NCI-H2029 (cell line): ENCODE results near the gene CDC45.
A peak's percentile ranks its signal among the peaks of the same experiment; 100 is the strongest.
"Not testable (repeated sequence)": the region's sequence is repeated elsewhere in the genome, so short reads cannot be mapped to it uniquely, and the experiment has no call there.

Source experiments
- DNase-seq: peaks from one replicate; lab custom pipeline; 2025; lab: John Stamatoyannopoulos, UW

CDC45 gene, protein sequence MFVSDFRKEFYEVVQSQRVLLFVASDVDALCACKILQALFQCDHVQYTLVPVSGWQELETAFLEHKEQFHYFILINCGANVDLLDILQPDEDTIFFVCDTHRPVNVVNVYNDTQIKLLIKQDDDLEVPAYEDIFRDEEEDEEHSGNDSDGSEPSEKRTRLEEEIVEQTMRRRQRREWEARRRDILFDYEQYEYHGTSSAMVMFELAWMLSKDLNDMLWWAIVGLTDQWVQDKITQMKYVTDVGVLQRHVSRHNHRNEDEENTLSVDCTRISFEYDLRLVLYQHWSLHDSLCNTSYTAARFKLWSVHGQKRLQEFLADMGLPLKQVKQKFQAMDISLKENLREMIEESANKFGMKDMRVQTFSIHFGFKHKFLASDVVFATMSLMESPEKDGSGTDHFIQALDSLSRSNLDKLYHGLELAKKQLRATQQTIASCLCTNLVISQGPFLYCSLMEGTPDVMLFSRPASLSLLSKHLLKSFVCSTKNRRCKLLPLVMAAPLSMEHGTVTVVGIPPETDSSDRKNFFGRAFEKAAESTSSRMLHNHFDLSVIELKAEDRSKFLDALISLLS

DNA sequence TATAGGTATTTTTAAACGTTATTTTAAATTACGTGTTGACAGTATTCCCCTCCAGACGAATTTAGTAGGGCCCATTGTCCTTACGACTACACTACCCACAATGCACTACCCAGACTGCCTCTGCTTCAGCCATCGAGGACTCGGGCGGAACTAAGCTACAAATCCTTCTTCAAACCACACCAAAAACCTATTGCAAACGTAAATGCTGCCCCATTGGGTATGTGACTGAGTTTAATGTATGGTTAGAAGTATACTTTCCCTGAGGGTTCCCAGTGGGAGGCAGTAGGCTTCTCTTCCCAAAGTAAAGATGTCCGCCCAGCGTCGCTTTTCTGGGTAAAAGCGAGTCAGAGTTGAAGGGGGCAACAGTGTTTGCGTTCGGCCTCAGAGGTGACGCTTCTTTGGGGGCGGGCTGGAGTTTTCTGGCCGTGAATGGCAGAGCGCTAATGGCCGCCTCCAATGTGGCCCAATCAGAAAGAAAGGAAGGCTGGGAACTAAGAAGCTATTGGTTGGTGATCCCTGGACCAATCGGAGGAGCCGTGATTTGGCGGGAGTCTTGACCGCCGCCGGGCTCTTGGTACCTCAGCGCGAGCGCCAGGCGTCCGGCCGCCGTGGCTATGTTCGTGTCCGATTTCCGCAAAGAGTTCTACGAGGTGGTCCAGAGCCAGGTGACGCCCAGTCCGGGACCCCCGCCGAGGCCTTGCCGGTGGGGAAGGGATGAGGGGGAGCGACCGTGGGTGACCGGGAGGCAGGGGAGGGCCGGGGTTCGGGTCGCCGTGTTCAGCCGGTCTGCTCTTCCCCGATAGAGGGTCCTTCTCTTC, at the start of gene CDC45:
CDC45 (plus strand) TSS at position 566 of the 818 bp plus-strand sequence; CDS start at position 615, 49 bp downstream.
- DNase-seq: peak; percentile 95

DNA sequence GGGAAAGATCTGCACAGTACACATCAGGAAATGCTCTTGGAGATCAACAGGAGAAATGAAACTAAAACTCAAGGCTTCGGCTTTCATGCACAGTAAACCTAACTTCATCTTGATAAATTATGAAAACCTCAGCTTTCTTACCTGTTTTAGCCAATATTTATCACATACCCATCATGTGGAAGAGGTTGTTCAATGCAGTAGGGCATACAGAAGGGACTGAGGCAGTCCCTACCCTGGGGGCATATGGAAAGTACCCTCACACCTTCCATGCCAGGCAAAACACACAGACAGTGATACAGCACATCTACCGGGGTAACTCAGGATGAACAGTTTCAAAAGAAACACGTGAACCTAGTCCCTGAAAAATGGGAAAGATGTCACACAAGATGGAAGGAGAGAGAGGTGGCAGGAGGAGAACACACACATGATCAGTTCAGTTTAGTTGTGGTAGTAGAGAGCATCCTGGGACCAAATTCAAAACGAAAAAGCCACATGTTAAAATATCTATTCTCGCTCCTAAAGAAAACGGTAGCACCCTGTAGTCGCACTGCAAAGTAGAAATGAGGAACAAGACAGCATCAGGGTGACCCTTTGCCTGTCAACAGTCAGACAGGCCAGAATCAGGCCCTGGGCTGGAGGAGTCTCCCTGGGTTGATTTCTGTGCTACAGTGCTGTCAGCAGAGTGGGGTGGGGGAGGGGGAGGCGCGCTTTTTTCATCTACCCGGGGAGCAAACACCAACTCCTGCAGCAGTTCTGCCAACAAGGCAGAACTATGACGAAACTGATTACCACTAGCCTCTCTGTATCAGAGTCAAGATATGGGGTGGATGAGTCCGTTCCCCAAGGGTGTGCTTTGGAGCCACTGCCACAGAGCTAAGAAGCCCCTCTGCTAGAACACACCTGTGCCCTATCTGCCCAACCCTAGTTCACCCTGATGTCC, 49.5 kb upstream of the CDC45 start:
- DNase-seq: no peak

DNA sequence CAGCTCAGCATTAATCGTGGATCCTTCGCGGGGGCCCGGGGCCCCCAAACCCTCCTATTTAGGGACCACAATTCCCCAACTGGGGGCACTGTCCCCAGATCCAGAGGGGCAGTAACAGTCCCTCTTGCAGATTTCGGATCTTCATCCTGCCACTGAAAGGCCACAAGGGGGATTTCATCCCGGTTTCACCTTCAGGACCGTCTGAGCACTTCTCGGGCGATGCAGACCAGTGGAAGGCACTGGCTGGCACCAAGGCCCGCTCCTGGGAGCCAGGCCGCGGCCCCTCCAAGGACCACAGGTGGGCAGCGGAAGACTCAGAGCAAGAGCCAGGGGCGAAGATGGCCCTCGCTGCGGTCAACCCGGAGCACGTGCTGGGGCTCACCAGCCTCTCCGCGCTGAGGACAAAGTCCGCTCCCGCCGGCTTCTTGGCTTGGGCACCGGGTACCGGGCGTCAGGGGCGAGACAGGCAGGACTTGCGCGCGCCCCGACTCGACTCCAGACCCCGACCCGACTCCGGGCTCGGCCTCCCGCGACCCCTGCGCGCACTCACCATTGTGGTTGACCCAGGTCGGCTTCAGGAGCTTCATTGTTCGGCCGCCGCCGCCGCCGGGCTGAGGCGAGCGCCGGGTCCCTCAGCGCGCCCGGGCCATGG, 48.7 kb upstream of the CDC45 start:
- no peak for DNase-seq

DNA sequence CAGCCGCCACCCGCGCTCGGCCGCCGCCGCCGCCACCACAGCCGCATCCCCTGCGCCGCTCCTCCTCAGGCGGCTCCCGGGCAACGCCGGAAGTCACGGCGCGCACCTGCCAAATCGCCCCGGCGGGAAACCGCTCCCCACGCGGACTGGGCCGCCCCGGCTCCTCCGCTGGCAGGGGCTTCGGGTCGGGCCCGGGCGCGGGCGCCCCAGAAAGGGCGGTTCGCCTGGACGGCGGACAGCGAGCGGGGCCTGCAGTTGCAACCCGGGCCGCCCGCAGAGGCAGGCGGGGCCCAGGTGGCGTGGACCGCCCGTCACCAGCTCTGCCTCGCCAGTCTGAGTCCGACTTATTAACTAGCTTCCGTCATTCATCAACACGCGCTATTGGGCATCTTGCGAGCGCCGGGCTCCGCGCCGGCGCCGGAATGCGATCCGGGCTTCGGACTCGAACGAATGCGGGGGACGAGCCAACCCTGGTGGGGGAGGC, 48.0 kb upstream of the CDC45 start, which contains the start of gene HIRA:
HIRA (minus strand) TSS at position 85 of the 484 bp plus-strand sequence. CDS start 257 bp downstream, outside the sequence.
- DNase-seq: peak; percentile 47

DNA sequence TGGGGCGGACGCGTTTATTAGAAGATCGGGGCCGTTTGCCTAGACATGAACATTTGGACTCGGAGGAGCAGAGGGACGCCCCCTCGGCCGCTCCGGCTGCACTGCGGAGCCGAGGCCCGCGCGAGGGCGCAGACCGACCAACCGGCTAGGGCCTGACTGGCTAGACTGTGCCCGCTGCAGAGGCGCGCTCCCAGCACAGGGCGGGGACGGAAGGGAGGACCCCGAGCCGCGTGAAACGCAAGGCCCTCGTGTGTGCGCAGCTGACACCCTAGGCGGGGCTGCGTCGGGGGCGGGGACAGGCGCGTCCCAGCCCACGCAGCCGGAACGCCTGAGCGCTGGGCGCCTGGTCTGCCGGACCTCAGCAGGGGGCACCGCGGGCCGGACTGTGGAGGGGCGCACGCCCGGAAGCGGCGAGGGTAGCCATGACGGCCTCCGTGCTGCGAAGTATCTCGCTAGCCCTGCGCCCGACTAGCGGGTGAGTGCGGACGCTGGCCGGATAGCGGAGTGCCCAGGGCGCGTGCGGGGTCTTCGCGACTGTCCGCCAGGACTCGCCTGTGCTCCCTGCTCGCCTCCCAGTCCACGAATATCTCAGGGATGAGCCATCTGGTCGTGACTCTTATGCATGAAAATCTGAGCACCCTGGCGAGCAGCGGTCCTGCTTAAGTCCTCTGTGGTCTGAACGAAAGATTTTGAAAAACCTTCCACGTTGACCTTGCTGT, 47.4 kb upstream of the CDC45 start, which contains the start of gene MRPL40:
MRPL40 (plus strand) TSS at position 413 of the 719 bp plus-strand sequence; CDS start at position 423, 10 bp downstream.
- peak; percentile 91 for DNase-seq

DNA sequence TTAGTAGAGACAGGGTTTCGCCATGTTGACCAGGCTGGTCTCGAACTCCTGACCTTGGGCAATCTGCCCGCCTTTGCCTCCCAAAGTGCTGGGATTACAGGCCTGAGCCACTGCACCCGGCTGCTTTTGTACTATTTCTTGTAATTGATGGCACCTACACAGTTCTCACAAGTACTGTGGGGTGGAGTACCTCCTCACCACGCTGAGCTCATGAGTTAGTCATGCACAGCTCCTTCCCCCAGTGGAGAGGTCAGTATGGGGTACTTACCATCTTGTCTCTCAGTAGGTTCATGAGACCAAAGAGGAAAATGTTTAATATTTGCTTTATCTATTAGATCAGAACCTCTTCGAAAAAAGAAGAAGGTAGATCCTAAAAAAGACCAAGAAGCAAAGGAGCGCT, 45.3 kb upstream of the CDC45 start:
- DNase-seq: no peak

DNA sequence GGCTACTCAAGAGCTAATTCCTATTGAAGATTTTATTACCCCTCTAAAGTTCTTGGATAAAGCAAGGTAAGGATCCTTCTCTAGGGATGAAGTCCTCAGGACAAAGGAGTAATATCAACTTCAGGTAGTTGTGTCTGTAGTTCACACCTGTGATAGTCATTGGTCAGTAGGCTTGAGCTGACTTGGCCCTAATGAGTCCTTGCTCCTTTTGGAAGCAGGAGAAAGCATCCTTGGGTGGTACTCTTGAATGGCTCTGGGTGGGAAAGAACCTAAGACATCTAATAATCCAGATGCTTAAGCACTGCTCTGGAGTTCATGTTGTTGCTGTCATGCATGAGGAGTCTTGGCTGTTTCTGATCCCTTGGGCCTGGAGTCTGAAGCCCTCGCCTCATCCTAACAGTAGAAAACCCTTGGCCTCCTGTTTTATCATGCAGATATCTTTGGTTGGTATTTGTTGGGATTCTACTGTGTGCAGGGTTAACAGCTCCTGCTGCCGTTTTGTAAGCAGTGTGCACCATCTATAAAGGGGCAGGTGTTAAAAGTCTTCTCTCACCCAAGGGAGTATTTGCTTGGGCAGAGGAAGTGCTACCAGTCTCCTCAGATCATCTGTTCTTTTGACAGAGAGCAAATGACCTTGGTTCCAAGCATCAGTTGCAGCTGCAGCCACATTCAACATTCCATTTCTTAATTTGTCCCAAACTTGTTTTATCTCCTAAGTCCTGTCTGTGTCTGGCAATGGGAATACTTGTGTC, 44.7 kb upstream of the CDC45 start:
- DNase-seq: no peak

DNA sequence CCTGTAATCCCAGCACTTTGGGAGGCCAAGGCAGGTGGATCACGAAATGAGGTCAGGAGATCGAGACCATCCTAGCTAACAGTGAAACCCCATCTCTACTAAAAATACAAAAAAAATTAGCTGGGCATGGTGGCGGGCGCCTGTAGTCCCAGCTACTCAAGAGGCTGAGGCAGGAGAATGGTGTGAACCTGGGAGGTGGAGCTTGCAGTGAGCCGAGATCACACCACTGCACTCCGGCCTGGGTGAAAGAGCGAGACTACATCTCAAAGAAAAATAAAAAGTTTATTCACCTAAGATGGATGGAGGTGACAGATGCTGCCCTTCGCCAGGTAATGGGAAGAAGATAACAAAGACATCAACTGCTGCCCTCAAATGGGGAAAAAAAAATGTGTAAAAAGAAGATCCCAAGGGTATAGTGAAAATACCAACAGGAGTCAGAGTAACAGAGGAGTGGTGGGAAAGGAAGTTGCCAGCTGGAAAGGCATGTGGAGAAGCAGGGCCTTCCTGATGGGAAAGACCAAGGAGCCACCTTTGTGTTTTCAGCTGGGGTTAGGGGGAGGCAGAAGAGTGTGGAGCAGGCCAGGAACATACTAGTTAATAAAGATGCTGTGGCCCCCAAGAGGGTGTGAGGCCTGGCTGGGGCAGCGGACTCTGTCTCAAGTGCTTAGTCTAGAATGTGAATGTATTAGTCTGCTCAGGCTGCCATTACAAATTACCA, 43.1 kb upstream of the CDC45 start:
- not testable (repeated sequence) for DNase-seq

DNA sequence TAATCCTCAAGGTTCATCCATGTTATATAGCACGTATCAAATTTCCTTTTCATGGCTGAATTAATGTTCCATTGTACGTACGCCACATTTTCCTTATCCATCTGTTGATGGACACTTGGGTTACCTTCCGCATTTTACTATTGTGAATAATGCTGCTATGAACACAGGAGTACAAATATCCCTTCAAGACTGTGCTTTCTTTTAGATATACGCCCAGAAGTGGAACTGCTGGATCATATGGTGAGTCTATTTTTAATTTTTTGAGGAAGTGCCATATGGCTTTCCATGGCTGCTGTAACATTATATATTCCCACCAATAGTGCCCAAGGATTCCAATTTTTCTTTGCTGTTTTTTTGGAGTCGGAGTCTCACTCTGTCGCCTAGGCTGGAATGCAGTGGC, 41.4 kb upstream of the CDC45 start:
- no peak for DNase-seq

DNA sequence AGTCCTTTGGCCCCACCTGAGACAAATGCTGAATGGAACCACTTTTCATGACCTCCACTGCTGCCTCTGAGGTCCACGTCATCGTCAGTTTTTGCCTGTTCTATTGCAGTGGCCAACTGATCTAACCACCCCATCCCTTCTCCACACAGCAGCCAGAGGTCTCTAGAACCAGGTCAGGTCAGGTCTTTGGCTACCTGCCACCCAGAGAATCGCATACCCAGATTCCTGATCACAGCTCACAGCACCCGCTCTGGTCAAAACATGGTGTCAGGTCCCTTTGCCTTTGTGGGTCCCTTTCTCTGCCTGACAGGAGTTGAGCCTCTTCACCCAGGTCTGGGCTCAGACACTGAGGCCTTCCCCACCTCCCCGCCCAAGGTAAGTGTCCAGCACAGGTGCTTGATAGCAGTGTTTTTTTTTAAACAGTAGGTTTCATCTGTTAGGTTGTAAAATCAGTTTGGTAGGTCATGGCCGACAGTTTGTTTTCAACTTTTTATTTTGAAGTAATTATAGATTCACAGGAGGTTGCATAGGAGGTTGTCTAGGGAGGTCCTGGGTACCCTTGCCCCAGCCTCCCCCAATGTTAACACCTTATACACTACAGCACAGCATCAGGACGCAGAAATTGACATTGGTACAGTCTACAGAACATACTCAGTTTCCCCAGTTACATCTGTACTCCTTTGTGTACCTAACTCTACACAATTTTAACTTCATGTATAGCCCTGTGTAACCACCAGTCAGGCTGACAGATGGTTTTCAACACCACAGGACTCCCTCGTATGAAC, 39.1 kb upstream of the CDC45 start:
- no peak for DNase-seq

DNA sequence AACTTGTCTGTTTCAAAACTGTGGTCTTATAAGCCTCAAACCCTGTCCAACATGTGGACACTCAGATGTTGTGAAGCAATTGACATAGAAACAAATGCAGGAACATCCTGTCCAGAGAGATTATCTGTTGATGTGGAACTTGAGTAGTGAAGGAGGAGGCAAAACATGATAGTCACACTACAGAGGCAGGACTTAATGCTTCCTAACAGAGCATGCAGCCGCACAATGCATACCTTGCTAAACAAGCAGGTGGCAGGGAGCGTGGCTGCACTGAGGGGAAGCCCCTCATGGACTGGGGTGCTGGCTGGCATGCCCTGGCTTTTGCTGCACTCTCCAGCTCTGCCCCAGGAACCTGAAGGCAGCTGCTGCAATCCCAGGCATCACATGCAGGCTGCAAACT, 37.6 kb upstream of the CDC45 start:
- DNase-seq: no peak

DNA sequence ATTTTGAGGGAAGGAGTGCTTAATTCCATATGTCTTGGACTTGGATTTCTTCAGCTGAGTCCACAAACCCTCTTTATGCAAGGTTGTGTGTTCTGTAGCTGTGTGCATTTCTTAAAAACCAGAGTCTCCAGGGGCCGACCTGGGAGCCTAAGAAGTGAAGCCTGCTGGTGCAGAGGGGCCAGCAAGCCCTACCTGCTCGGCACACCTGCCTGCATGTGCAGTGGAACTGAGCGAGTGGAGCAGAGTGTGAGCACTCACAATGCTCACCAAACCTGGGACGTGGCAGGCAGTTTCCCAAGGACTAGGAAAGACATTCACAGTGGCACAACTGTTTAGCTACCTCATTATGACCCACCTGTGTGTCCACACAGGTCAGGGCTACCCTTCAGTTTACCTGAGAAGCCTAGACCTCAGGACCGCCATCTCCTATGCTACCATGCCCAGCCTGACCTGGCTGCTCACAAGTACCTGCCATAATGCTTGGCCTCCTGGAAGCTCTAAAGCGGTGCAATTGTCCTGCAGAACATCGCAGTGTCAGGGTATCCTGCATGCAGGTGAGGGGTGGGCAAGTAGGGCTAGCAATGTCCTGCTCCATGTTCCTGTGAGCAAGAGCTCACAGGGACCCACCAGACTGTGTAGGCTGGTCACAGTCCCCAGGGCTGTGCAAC, 36.0 kb upstream of the CDC45 start:
- DNase-seq: no peak

DNA sequence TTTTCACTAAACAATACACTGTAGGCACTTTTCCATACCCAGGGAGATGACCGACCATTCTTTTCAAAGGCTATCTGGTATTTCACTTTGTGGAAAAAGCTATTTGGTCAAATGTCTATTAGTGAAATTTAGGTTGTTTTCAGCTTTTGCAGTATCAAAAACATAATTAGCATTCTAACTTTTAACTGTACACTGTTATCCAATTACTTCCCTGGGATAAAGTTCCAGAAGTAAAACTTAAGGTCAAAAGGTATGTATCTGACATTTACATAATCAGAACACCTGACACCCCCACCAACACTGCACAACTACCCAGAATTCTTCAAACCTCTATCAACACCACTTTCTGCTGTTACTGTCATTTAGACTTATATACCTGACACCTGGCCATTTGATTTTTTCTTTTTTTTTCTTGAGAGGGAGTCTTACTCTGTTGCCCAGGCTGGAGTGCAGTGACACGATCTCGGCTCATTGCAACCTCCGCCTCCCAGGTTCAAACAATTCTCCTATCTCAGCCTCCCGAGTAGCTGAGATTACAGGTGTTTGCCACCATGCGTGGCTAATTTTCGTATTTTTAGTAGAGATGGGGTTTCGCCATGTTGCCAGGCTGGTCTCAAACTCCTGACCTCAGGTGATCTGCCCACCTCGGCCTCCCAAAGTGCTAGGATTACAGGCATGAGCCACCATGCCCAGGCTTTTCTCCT, 34.3 kb upstream of the CDC45 start:
- DNase-seq: not testable (repeated sequence)

DNA sequence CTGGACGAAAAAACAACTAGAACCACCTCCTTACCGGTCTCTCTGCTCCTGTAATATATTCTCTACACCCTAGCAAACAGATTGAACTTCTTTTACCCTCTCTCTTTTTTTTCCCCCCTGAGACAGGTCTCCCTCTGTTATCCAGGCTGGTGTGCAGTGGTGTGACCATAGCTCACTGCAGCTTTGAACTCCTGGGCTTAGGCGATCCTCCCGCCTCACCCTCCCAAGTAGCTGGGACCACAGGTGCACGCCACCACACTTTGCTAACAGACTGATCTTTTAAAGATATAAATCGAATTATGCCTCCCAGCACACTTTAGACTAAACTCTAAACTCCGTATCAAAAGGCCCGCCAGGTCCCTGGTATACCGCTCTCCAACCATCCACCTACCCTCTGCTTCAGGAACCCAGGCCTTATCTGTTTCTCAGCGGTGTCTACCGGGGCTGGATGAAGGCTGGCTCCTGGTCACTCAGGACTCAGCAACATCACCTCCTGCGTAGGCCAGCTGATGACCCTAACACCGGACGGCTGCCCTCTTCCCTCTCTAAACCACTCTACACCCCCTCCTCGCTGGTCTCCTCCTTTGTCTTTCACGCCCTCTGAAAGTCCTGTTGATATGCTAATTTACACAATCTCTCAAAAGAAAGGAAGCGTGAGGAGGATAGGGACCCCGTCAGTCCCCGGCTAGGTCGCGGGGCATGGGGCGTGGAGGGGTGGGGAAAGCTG, 33.0 kb upstream of the CDC45 start:
- DNase-seq: no peak

DNA sequence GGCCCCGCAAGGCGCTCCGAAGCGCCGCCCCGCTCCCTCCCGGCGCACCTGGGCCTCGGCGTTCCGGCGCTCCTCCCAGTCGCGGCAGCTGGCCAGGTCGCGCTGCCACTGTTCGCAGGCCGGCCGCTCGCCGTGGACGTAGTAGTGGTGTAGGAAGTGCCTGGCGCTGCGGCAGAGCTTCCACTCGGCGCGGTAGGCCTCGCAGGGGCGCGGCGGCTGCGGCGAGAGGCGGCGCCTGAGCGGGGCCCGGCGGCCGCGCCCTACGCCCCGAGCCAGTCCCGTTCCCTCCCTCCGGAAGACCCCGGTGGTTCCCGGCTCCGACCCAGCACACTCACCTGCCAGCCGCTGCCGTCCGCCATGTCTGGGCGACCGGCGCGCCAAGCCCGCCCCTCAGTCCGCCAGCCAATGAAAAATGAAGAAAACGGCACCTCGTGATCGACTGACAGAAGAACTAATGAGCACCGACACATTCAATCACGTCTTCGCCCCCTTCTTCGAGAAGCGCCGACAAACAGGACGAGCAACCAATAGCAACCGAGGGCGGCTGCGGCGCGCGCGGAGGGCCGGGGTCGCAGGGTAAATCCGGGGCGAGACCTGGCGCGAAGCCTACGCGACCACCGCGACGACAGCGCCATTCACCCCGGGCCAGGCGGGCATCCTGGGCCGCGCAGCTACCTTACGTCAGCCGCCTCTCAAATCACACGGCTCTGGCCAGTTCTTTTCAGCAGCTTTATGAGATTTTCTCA, 32.2 kb upstream of the CDC45 start, which contains the start of gene C22orf39:
C22orf39 (minus strand) TSS at position 382 of the 746 bp plus-strand sequence; CDS start at position 359, 23 bp downstream.
- peak; percentile 78 for DNase-seq
